Measurements from ENCODE around the gene DCUN1D3. TPM values are rescaled to one million over a fixed set of nuclear protein-coding genes. Genes with fewer than 3 reads are reported as not detected.
"Not testable (repeated sequence)": the region's sequence is repeated elsewhere in the genome, so short reads cannot be mapped to it uniquely, and the experiment has no call there.

The DCUN1D3 gene
- polyA plus RNA-seq, 12 donors = 3.9 to 7.0 (median 6.0) TPM; not detected in 1

GRCh38 chr16:20865420-20866131 is 34.6 kb downstream of the DCUN1D3 start:
- no peak for DNase-seq

GRCh38 chr16:20864376-20864775 is 35.8 kb downstream of the DCUN1D3 start:
- not testable (repeated sequence) for DNase-seq

GRCh38 chr16:20862162-20862960 is 37.8 kb downstream of the DCUN1D3 start:
- DNase-seq = no peak

- DNase-seq = not testable (repeated sequence)
These were observed 39.2 kb downstream of the DCUN1D3 start for GRCh38 chr16:20860995-20861394.

GRCh38 chr16:20860361-20860760 is 39.8 kb downstream of the DCUN1D3 start:
- no peak for DNase-seq

- no peak for DNase-seq
These were observed 40.5 kb downstream of the DCUN1D3 start for GRCh38 chr16:20859699-20860098.

GRCh38 chr16:20859229-20859628 is 40.9 kb downstream of the DCUN1D3 start:
- DNase-seq = no peak

- DNase-seq = no peak
These were observed 42.9 kb downstream of the DCUN1D3 start for GRCh38 chr16:20857281-20857680.

- no peak for DNase-seq
These were observed 45.2 kb downstream of the DCUN1D3 start for GRCh38 chr16:20854963-20855362.

GRCh38 chr16:20853981-20854620 is 46.1 kb downstream of the DCUN1D3 start:
- no peak for DNase-seq

GRCh38 chr16:20853143-20853542 is 47.0 kb downstream of the DCUN1D3 start:
- DNase-seq = no peak

GRCh38 chr16:20851601-20852000 is 48.6 kb downstream of the DCUN1D3 start:
- peak; percentile 79 for DNase-seq

- no peak for DNase-seq
These were observed 49.2 kb downstream of the DCUN1D3 start for GRCh38 chr16:20850981-20851380.

- peak; percentile 77 for DNase-seq
These were observed 50.4 kb downstream of the DCUN1D3 start for GRCh38 chr16:20849589-20850390.

- DNase-seq = no peak
These were observed 52.6 kb downstream of the DCUN1D3 start for GRCh38 chr16:20847550-20847949.

- no peak for DNase-seq
These were observed 53.6 kb downstream of the DCUN1D3 start for GRCh38 chr16:20846551-20846950.

GRCh38 chr16:20846030-20846429 is 54.1 kb downstream of the DCUN1D3 start:
- DNase-seq = no peak

GRCh38 chr16:20844588-20844987 is 55.6 kb downstream of the DCUN1D3 start:
- no peak for DNase-seq

- no peak for DNase-seq
These were observed 56.1 kb downstream of the DCUN1D3 start for GRCh38 chr16:20844054-20844453.

- no peak for DNase-seq
These were observed 60.7 kb downstream of the DCUN1D3 start for GRCh38 chr16:20839504-20839903.

- no peak for DNase-seq
These were observed 61.9 kb downstream of the DCUN1D3 start for GRCh38 chr16:20838240-20838639.

GRCh38 chr16:20833086-20833485 is 67.1 kb downstream of the DCUN1D3 start:
- DNase-seq = no peak

Data from muscle of arm (tissue), 12 donors.